NB4 (cell line): ENCODE results near the gene HPCAL1.

ENCODE experiments used
- DNase-seq: peaks from one replicate; pipeline ENCODE4 v3.0.0; 2010; ENCODE audit warnings: low read depth
- H3K4me3 ChIP-seq: one replicate; pipeline ENCODE4 v1.5.1; 2011; ENCODE audit warnings: mild to moderate bottlenecking, low read depth, low read length, moderate library complexity
- CTCF ChIP-seq: IDR thresholded peaks from one replicate; pipeline ENCODE4 v1.5.1; 2012; ENCODE audit warnings: low read depth, low read length
- MYC ChIP-seq: IDR thresholded peaks from 2 replicates; pipeline ENCODE4 v1.6.1; 2011; ENCODE audit warnings: low read depth, low read length
- POLR2A ChIP-seq: IDR thresholded peaks from 2 replicates; pipeline ENCODE4 v1.6.1; 2011; ENCODE audit warnings: mild to moderate bottlenecking; ENCODE audit not compliant: insufficient read length; ENCODE audit errors: extremely low read depth
- TF ChIP-seq, protein P1 (sequence below): IDR thresholded peaks from 2 replicates; pipeline ENCODE4 v1.6.1; 2011; ENCODE audit warnings: low read depth, low read length

The HPCAL1 gene

DNA sequence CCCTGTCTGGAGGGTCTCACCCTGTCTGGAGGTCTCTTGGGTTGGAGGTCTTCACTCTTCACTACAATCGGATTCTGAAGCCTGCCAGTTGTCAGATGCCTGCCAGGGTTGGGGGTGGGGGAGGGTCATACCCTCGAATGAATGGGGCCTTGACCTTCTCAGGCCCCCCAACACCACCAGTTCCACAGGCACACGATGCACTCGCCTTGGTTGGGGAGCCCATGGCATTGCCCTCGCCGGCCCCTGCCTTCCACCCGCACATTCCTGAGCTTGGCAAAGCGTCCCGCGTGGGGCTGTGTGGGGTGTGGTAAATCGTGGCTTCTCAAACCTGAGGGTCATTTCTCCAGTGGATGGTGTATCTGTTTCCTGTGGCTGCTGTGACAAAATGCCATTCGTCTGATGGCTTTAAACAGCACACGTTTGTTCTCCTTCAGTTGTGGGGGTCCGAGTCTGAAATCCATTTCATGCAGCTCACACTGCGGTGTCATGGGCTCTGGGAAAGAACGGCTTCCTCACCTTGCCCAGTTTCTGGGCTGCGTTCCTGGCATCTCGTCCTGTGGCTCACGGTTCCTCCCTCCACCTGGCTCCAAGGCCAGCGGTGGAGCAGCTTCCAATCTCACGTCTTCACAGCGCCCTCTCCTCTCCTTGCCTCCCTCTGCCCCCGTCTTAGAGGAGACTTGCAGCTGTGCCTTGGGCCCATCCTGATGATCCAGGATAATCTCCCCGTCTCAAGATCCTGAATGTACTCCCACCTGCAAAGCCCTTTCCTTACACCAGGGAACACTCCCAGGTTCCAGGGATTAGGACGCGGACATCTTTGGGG, 38.0 kb upstream of the HPCAL1 start:
- no peak for DNase-seq
- no peak overlapping the region for H3K4me3 ChIP-seq
- TF ChIP-seq, protein P1, sequence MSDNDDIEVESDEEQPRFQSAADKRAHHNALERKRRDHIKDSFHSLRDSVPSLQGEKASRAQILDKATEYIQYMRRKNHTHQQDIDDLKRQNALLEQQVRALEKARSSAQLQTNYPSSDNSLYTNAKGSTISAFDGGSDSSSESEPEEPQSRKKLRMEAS: no peak
- no peak for TF ChIP-seq CTCF
- TF ChIP-seq MYC: no peak
- TF ChIP-seq POLR2A: no peak

GRCh38 chr2:10265329-10266132, 37.2 kb upstream of the HPCAL1 start:
- H3K4me3 ChIP-seq: no peak overlapping the region
- no peak for TF ChIP-seq POLR2A
- TF ChIP-seq CTCF: no peak
- no peak for TF ChIP-seq MYC
- TF ChIP-seq, protein P1: no peak
- no peak for DNase-seq

- no peak overlapping the region for H3K4me3 ChIP-seq
- DNase-seq: no peak
These were observed 36.5 kb upstream of the HPCAL1 start for GRCh38 chr2:10266133-10266620.

DNA sequence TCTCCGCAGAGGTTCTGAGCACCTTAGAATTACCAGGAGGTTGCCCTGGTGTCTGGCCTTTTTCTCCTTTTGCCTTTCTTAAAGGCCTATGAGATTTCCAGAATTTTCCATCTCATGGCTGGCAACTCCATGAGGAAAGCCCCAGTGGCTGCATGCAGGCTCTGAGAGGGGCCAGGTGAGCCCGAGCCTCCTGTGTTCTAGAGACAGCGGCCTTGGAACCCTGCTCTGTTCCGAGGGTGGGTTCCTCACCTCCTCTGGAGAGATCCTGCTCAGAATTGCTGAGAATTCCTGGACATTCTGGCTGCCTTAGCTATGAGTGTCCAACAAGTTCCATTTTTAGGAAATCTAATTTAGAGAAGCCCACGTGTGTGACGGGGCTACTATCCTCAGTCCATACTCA, 35.7 kb upstream of the HPCAL1 start:
- no peak for DNase-seq
- H3K4me3 ChIP-seq: no peak overlapping the region
- no peak for TF ChIP-seq MYC
- TF ChIP-seq, protein P1: no peak
- TF ChIP-seq CTCF: no peak
- no peak for TF ChIP-seq POLR2A

More at GRCh38 chr2:10266133-10266620, 36.5 kb upstream of the HPCAL1 start:
- TF ChIP-seq MYC: no peak
- TF ChIP-seq POLR2A: no peak

- TF ChIP-seq CTCF: no peak
- H3K4me3 ChIP-seq: no peak overlapping the region
- no peak for DNase-seq
These were observed 34.9 kb upstream of the HPCAL1 start for GRCh38 chr2:10267551-10268465.

DNA sequence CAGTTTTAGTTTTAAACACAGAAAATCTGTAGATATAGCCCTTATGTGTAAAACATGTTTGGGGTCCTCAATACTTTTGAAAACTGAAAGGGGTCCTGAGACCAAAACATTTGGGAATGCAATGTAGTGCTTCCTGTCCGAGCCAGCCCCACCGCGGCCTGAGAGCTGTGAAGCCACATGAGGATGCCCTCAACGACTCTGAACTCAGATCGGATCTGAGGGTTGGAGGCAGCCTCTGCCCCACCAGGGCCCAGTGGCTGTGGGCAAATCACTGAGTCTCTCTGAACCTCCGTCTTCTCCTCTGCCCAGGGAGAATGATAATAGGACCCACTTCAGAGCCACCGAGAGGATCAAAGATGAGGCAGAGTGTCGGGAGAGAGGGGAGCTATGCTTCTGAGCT, 33.4 kb upstream of the HPCAL1 start:
- no peak for DNase-seq
- H3K4me3 ChIP-seq: no peak overlapping the region
- TF ChIP-seq POLR2A (no peak), CTCF (no peak), MYC (no peak)
- TF ChIP-seq, protein P1: no peak
